ENCODE measurements around the gene ZNF107.

GRCh38 chr7:64758151-64758550 lies 92.2 kb downstream of the ZNF107 start:
- TF ChIP-seq SIN3A (conservative IDR thresholded peaks at IDR 0.05 in 1 of 2, IDR thresholded peaks at IDR 0.05 in 1 of 2; ENCODE audit: low read depth in 1 of 2, low read length in 2 of 2) (no peak), USF2 (IDR thresholded peaks at IDR 0.05; ENCODE audit: low read length) (no peak), EP300 (IDR thresholded peaks at IDR 0.05; ENCODE audit: borderline replicate concordance in 1 of 2, low read depth in 2 of 2, low read length in 2 of 2) (no peak)
